CD4-positive, alpha-beta T cell treated with Interleukin-2 at 100 ng/mL for 4 hours (primary cell): ENCODE data around the gene SAP130.

Experiments used
- DNase-seq: peaks from one replicate; pipeline ENCODE4 v3.0.0-alpha.2; 2020; ENCODE audit warnings: low spot score

SAP130 gene

DNA sequence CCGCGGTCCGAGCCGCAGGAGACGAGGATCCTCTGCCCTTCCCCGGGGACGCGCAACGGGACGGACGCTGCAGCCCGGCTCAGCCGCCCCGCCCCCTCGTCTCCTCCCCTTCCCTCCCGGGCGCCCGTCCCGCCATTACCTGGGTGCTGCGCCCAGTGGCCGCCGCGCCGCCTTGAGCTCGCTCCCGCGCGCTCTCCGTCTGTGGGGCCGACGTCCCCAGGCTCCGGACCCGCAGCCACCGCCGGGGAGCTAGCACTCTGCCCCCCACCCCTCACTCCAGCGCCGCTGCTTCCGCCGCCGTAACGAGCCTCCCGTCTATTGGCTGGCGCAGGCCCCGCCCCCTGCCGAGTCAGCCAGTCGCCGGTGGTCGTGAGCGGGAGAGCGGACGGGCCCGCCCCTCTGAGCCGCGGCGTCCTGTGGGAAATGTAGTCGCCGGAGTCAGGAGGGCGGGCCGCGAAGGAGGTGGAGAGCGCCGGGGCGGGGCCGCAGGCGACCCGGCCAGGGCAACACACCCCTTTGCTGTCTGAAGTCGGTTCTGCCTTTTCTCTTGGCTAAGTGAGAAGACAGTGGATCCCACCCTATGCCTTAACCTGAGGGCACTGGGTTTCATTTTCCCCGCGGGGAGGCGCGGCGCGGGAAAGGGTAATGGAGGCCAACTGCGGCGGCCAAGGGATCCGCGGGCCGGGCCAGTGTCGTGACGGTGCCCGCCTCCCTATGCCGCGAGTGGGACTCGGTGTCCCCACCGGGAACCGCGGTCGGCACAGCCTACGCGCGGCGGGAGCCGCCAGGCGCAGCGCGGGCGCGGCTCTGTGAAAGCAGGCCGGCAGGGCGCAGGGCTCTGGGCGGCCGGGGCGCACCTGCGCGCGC, at the start of gene SAP130:
Gene SAP130, minus strand, starts transcription at position 259 of the 867 bp plus-strand sequence. CDS start 1,767 bp downstream, outside the sequence.
- peak; percentile 97 for DNase-seq

DNA sequence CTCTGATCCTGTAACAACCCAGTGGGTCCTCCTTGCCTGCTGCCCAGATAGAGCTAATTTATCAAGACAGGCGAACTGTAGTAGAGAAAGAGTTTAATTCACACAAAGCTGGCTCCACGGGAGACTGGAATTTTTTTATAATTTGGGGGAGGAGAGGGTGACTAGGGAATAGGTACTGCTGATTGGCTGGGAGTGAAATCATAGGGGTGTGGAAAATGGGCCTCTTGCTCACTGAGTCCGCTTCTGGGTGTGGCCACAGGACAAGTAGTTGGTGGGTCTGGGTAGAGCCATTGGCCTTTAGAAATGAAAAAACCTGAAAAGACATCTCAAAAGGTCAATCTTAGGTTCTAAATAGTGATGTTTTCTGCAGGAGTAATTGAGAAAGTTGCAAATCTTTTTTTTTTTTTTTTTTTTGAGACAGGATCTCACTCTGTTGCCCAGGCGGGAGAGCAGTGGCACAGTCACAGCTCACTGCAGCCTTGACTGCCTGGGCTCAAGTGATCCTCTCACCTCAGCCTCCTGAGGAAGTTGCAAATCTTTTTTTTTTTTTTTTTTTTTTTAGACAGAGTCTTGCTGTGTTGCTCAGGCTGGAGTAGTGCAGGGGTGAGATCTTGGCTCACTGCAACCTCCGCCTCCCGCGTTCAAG, 48.7 kb upstream of the SAP130 start:
- no peak for DNase-seq

DNA sequence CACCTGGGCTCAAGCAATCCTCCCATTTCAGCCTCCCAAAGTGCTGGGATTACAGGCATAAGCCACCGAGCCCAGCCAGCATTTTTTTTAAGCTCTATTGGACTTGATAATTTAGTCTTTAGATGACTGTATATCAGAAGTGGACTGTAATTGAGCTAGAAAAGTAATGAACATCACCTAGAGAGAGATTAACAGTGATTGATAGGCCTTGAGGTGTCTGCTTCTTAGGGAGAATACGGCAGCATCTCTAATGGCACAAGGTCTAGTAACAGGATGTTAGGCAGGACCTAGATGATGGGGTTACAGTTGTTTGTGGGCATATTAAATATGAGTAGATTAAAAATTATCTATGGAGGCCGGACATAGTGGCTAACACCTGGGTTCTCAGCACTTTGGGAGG, 45.4 kb upstream of the SAP130 start:
- DNase-seq: no peak

DNA sequence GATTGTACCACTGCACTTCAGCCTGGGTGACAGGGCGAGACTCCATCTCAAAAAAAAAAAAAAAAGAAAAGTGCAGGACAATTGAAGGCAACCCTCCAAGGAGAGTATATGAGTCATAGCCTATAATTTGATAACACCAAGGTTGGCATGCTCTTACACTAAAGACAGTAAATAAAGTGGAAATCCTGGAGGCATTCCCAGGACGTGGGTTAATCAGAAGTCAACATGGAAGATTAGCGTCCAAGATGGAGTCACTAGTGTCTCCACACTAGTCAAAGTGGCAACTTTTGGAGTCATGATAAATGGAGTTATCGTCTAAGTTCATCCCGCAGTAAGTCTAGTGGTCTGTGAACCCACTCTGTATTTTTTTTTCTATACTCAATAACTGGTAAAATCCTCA, 41.9 kb upstream of the SAP130 start:
- DNase-seq: no peak

DNA sequence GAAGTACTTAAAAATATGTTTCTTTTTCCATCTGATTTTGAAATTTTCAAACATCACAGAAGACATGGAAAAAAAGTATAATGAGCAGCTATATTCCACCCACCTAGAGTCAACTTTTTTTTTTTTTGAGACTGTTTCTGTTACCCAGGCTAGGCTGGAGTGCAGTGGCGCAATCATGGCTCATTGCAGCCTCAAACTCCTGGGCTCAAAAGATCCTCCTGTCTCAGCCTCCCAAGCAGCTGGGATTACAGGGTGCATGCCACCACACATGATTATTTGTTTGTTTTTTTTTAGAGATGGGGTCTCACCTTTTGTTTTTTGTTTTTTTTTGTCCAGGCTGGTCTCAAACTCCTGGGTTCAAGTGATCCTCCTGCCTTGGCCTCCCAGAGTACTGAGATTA, 36.5 kb upstream of the SAP130 start:
- no peak for DNase-seq

DNA sequence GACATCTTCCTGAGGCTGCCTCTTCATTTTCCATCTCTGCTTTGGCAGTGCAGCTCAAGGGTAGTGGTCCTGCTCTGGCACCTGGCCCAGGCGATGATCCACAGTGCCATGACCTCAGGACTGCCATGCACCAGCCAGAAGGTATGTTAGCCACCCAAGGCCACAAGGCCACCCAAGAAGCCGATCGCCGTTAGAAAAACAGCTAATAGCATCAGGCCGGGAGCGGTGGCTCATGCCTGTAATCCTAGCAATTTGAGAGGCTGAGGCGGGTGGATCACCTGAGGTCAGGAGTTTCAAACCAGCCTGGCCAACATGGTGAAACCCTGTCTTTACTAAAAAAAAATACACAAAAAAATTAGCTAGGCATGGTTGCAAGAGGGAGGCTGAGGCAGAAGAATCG, 34.7 kb upstream of the SAP130 start:
- no peak for DNase-seq

DNA sequence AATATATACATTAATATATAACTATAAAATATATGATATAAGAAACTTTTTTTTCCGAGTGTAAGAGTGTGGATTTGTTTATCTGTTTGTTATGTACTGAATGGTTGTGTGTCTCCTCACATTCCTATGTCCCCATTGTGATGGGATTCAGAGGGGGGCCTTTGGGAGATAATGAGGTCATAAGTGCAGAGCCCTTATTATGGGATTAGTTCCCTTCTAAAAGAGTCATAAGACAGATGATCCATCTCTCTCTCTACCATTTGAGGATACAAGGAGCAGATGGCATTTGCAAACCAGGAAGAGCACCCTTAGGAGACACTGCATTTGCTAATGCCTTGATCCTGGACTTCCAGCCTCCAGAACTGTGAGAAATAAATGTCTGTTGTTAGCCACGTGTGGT, 30.3 kb upstream of the SAP130 start:
- no peak for DNase-seq

DNA sequence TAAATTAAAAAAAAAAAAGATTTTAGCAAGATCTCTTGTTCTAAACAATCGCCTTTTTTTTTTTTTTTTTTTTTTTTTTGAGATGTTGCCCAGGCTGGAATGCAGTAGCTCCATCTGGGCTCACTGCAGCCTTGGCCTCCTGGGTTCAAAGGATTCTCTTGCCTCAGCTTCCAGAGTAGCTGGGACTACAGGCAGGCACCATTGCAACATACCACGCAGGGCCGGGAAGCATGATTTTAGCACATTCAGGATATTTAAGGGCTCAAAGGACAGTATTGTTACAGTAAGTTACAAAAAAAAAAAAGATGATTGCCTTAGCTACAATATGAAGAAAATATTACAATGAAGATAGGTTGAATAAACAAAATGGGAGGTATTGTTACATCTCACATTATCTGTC, 29.5 kb upstream of the SAP130 start:
- no peak for DNase-seq

DNA sequence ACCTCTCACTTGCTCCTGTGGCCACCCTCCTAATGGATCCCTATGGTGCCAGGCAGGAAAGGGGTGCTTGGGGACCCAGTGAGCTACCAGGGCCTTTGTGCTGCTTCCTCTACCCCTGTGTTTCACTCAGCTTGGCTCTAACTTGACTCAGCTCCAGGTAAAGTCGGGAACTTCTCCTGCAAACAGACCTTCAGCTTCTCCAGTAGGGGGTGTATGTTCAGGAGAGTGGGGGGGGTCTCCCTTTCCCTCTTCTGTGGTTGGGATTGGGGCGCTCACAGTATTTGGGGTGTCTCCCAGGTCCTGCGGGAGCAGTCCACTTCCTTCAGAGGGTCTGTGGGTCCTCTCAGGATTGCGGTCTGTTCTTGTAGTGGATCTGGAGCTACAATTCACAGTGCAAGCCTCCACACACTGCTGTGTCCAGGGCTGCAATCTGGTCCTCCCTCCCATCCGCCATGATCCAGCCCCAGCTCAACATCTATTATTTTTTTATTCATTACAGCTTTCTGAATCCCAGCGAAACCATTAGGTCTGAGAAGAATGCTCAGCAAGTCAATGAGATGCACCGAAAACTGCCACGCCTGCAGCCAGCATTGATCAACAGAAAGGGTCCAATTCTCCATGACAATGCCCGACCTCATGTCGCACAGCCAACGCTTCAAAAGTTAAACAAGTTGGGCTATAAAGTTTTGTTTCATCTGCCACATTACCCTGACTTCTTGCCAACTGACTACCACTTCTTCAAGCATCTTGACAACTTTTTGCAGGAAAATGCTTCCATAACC, 26.4 kb upstream of the SAP130 start:
- DNase-seq: no peak

DNA sequence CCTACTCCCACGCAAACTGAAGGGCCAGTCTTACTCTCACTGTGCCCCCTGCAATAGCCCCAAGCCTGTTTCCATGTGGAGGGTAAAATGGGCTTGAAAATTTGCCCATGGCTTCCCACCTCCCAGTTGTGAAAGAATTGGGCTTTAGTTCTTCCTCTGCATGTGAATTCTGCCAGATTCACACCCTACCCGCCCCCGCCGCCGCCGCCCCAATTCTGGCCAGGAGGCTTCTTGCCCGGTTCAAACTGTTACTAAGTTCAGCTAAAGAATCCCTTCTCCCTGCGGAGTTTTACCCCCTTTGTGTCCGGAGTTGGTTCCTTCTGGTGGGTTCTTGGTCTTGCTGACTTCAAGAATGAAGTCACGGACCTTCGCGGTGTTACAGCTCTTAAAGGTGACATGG, 25.5 kb upstream of the SAP130 start:
- DNase-seq: no peak

DNA sequence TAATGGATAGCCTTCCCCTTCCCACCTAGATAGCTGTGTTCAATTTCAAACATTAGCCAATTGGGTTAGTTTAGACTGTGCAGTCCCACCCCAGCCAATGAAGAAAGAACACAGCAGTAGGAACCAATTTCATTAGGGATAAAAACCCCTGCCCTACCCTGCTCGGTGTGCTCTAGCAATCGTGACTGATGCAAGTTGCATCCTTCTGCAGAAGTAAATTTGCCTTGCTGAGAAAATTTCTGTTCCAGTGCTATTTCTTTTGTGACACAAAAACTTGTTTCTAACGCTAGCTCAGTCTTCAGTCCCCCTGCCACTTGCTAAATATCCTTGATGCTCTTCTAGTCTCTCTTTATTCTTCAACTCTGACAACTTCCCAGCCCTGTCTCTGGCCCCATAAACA, 15.2 kb upstream of the SAP130 start:
- no peak for DNase-seq

DNA sequence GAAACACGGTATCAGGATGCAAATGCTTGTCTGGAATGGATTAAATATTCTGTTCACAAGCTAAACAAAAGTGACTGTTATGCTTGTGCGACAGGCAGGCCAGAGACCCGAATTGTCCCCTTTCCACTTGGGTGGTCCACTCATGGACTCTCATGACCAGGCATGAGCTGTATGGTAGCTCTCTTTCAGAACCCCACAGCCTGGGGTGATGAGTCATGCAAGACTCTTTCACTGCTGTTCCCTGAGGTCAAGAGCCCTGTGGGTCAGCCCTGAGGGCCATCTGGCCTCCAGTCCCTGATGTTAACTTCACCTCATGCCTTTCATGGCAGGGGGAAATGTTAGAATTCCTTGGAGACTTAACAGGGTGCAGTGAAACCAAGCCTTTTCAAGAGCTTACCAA, 13.7 kb upstream of the SAP130 start:
- DNase-seq: no peak

DNA sequence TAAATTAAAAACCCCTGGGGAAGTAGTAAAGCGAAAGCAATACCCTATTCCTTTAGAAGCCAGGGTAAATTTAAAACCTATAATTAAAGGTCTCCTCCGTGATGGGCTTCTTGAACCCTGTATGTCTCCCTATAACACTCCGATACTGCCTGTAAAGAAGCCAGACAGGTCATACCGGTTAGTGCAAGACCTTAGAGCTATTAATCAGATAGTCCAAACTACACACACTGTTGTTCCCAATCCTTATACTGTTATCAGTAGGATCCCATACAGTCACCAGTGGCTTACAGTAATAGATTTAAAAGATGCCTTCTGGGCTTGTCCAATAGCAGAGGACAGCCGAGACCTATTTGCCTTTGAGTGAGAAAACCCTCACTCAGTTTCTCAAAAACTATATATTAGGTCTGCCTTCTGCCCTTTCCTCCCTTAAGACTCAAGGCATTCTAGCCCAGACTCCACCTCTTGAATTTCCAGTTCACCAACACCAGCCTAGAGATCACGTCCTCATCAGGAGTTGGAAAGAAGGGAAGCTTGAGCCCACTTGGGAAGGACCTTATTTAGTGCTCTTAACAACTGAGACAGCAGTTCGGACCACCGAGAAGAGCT, 12.4 kb upstream of the SAP130 start:
- no peak for DNase-seq

DNA sequence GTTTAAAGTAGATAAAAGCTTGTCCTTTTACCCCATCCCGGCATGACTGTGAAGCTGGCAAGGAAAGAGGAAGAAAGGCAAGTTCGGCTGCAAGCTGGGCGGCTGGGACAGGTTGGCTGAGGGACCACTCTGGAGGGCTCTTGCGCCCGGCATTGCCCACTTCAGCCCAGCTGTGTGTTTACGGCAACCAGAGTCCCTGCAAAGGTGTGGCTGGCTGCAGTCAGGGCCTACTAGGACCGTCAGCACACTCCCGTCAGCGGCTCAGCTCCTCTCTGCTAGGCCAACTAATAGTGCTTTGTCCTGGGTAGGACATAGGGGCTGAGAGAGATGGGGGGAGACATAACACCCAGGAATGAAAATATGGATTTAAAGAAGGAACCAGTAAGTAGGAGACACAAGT, 11.7 kb upstream of the SAP130 start:
- DNase-seq: no peak

DNA sequence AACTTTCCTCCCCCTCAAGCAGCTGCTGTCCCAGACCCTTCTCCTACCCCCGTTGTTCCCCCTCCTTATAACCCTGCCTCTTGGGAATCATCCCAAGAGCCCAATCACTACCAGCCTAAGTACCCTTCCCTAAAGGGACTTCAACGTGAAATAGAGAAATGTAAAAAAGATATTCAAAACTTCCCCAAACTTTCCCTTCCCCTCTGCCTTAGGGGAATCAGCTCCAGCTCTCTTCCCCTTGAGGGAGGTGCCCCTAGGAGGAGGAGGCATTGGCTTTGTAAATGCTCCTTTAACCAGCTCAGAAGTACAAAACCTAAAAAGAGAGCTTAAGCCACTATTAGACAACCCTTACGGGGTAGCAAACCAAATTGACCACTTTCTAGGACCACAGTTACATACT, 10.6 kb upstream of the SAP130 start:
- DNase-seq: no peak

DNA sequence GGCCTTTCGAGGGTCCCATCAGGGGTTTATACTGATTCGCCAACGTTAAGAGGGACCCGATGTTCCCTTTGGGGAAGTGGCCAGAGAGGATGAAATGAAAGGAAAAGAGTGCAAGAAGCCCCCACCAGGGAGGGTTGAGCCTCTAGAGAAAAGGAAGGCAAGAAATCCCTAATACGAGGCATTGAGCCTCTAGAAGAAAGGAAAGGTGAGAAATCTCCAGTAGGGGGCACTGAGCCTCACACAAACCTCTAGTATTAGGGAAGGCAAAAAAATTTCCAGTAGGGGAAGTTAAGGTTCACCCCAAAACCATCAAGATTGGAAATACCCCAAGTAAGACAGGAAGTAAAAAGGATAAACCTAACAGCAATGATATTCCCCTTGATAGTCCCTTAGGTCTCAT, 9.8 kb upstream of the SAP130 start:
- no peak for DNase-seq

DNA sequence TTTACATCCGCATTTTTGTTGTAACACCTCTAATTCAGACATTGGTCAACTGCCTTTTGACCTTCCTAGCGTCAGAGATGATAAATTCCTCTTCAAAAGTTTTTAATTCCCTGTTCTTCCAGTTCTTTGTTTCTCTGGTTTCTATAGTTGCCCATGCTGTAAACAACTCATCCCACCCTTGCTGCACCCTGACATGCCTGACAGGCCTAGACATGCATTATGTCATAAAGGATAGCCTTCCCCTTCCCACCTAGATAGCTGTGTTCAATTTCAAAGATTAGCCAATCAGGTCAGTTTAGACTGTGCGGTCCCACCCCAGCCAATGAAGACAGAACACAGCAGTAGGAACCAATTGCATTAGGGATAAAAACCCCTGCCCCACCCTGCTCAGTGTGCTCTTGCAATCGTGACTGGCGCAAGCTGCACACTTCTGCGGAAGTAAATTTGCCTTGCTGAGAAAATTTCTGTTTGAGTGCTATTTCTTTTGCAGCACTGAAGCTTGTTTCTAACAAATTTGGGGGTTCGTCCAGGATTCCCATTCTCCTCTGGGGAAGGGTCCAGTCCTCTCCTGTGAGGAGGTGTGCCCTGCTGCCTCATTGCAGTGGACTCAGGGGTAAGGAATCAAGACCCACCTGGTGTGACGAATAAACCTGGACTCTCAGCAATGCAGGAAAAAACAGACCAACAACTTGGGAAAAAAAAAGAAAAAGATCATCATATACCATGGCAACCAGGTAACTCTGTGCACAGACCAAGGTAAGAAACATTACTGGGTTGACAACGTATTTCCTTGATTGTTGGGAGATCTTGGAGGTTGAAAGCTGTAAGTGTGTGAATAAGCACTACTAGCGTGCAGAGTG, 9.1 kb upstream of the SAP130 start:
- no peak for DNase-seq

DNA sequence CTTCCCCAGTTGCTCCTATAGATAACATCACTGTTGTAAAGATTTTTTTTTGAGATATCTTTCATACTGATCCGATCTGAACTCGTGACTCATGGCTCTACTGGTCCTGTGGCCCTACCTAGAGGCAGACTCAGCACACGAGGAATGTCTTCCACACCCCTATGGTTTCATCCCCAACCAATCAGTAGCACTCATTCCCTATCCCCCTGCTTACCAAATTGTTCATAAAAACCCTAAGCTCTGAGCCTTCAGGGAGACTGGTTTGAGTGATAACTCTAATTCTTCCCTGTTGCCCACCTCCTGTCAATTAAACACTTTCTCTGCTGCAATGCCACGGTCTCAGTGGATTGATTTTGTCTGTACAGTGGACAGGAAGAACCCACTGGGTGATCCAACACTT, 4.2 kb upstream of the SAP130 start:
- DNase-seq: no peak

DNA sequence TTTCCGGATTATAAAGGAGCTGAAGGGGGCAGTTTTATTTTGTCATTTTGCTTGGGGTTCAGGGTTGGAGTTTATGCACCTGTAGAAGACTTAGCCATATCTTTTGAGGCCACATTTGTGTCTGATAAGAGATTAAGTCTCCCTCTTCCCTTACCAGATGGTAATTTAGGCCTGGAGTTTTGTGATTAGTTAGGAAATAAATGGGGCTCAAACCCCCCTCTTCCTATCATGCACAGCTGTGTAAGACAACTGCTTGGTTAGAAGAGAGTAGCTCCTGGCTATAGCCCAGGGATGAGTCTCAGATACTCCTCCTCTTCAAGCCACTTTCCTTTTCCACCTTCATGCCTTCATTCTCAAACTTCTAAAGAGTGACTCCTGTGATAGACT, 802 bp upstream of the SAP130 start:
- DNase-seq: no peak

DNA sequence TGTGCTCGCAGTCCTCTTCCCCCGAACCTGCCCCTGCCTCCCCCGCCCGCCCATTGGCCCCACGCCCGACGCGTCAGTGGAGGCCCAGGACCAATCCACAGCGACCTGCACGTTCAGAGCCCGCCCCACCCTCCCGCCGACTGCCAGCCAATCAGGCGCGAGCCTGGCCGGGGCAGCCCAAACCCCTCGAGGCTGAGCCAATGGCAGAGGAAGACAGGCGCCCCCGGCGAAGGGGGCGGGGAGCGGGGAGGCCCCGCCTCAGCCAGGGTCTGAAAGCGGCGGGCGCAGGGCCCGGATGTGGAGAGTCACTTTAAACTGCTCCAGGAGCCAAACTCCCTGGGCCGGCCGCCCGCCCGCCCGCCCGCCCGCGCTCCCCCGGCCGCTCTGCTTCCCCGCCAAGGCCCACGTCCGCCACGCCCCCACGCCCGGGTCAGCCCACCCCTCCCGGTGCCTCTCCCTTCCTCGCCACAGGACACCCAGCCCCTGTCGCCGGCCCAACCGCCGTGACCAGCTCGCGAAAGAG, 520 bp downstream of the SAP130 start:
- DNase-seq: peak; percentile 100
